ENCODE results near the gene SLC39A3.

Gene SLC39A3

DNA sequence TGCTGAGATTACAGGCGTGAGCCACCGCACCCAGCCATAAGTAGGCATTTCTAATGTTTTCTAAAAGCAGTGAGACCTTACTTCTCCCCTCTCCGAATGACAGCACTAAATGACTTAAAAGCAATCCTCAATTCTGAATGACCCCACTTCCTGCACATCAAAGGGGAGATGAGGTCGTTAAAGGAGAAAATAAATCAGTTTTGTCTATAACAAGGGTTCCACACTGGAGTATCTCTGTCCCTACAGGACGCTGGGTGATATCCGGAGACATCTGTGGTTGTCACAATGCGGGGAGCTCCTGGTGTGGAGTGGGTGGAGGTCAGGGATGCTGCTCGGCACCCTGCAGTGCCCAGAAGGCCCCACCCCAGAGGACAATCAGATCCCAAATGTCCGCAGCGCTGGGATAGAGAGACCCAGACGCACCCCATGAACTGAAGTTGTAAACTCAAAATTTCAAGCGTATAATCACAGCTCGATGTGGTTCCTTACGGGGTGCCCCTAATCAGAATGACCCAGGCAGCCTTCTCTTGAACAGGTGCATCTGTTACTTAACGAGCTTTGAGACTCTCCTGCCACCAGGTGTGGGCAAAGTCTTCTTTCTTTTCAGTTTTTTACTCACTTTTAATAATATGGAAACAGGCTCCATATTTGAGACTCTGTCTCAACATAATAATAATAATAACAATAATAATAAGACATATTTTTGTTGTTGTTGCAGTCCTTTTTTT, 40.2 kb downstream of the SLC39A3 start:
- TF ChIP-seq, protein P1, sequence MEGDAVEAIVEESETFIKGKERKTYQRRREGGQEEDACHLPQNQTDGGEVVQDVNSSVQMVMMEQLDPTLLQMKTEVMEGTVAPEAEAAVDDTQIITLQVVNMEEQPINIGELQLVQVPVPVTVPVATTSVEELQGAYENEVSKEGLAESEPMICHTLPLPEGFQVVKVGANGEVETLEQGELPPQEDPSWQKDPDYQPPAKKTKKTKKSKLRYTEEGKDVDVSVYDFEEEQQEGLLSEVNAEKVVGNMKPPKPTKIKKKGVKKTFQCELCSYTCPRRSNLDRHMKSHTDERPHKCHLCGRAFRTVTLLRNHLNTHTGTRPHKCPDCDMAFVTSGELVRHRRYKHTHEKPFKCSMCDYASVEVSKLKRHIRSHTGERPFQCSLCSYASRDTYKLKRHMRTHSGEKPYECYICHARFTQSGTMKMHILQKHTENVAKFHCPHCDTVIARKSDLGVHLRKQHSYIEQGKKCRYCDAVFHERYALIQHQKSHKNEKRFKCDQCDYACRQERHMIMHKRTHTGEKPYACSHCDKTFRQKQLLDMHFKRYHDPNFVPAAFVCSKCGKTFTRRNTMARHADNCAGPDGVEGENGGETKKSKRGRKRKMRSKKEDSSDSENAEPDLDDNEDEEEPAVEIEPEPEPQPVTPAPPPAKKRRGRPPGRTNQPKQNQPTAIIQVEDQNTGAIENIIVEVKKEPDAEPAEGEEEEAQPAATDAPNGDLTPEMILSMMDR (IDR thresholded peaks at IDR 0.05; ENCODE audit: extremely low read depth, insufficient read depth, missing control alignments), result no peak
- in situ Hi-C loops (cut with MboI; ENCODE audit: low pct_unique_long_range_greater_than_20kb, low sequenced_read_pairs, unreplicated experiment), result no loop called here
- DNase-seq (ENCODE audit: low spot score), result no peak

DNA sequence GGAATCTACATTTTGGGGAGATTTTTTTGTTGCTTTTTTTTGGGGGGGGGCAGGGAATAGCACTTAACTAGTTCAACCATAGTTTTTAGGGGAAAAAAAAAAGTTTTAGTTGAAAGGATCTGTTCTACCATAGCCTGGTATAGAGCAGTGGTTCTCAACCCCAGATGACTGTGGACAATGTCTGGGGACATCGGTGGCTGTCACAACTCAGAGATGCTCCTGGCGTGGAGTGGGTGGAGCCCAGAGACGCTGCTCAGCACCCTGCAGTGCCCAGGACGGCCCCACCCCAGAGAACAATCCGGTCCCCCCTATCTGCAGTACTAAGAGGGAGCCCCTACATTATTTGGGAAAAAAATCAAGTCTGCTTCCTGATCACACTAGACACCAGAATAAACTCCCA, 45.6 kb downstream of the SLC39A3 start:
- TF ChIP-seq, protein P1 (IDR thresholded peaks at IDR 0.05; ENCODE audit: extremely low read depth, insufficient read depth, missing control alignments), result no peak
- no peak for DNase-seq (ENCODE audit: low spot score)
- in situ Hi-C loops (cut with MboI; ENCODE audit: low pct_unique_long_range_greater_than_20kb, low sequenced_read_pairs, unreplicated experiment), result no loop called here

DNA sequence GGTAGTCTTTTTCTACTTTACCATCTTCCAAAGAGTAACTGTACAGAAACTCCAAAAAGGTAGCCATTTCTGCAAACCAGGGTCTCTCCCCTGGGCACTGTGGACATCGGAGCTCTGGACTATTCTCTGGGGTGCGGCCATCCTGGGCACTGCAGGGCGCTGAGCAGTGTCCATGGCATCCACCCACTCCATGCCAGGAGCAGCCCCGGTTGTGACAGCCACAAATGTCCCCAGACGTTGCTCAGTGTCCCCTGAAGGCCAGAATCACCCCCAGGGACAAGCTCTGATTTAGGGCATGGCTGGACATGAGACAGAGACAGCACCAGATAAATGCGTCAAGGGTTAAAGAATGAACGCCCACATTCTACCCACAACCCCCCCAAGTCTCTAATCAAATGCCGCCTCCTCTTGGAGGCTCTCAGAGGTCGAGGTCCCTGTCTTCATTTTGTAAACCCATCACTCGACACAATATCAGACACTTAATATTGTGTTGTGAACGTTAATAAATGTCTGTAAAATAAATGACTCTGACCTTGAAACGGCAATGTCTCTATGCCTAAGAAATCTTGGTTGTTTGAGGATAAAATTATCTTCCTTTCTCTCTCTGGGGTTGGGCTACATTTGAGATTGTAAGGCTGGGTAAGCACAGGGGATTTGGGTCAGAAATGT, 46.2 kb downstream of the SLC39A3 start:
- TF ChIP-seq, protein P1 (IDR thresholded peaks at IDR 0.05; ENCODE audit: extremely low read depth, insufficient read depth, missing control alignments), result no peak
- in situ Hi-C loops (cut with MboI; ENCODE audit: low pct_unique_long_range_greater_than_20kb, low sequenced_read_pairs, unreplicated experiment), result no loop called here
- DNase-seq (ENCODE audit: low spot score), result no peak

DNA sequence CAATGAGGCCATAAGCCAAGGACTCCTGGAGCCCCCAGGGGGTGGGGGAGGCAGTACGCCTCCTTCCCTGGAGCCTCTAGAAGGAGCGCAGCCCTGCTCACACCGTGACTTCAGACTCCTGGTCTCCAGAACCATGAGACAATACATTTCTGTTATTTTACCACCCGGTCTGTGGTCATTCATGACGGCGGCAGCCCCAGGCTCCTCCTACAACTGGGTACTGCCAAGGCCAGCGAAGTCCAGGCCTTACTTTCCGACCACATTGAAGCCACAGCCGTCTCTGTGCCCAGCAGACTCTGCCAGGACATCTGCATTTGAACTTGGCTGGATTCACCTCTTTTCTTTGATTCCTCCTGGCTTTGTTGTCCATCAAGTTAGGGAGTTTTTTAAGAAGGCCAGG, 47.9 kb downstream of the SLC39A3 start:
- DNase-seq (ENCODE audit: low spot score), result no peak
- in situ Hi-C loops (cut with MboI; ENCODE audit: low pct_unique_long_range_greater_than_20kb, low sequenced_read_pairs, unreplicated experiment), result no loop called here
- TF ChIP-seq, protein P1 (IDR thresholded peaks at IDR 0.05; ENCODE audit: extremely low read depth, insufficient read depth, missing control alignments), result no peak

DNA sequence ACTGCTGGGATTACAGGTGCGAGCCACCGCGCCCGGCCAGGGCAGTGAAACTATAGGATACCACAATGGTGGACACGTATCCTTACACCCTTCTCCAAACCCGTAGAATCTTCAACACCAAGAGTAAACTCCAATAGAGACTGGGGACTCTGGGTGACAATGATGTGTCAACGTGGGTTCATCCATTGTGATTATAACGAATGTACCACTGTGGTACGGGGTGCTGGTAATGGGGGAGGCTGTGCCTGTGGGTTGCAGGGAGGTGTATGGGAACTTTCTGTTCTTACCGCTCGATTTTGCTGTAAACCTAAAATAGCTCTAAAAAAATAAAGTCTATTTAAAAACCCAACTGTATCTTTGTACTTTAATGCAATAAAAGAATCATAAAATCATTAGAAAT, 49.0 kb downstream of the SLC39A3 start:
- TF ChIP-seq, protein P1 (IDR thresholded peaks at IDR 0.05; ENCODE audit: extremely low read depth, insufficient read depth, missing control alignments), result no peak
- DNase-seq (ENCODE audit: low spot score), result no peak
- in situ Hi-C loops (cut with MboI; ENCODE audit: low pct_unique_long_range_greater_than_20kb, low sequenced_read_pairs, unreplicated experiment), result no loop called here

DNA sequence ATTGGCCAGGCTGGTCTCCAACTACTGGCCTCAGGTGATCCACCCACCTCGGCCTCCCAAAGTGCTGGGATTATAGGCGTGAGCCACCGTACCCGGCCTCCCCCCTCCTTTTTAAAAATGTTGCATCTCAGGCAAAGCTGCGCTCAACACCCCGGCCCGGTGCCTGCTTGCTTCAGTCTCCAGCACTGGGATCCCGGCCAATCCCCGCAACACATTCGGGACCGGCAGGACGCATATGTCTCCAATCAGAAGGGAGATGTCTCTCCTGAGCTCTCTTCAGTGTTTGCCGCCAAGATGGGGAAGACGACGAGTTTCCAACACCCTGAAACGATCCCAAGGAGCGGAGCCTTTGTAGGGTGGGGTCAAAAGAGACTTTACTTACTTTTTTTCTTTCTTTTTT, 53.5 kb downstream of the SLC39A3 start:
- in situ Hi-C loops (cut with MboI; ENCODE audit: low pct_unique_long_range_greater_than_20kb, low sequenced_read_pairs, unreplicated experiment), result no loop called here
- TF ChIP-seq, protein P1 (IDR thresholded peaks at IDR 0.05; ENCODE audit: extremely low read depth, insufficient read depth, missing control alignments), result no peak
- DNase-seq (ENCODE audit: low spot score), result no peak

Measured in GM13977 (cell line).